Upper lobe of left lung (tissue), 4 donors: Measurements from ENCODE around the gene MUCL3.
"Not testable (repeated sequence)": the region's sequence is repeated elsewhere in the genome, so short reads cannot be mapped to it uniquely, and the experiment has no call there.

ENCODE experiments used
- CTCF ChIP-seq, 6 experiments: fragments of 450-650 bp in 4 of 6; fragments of 200-600 bp in 2 of 6; sonication (generic) in 2 of 6; IDR thresholded peaks; one replicate each; pipeline ENCODE4 v1.5.1; 2016 to 2019; ENCODE audit warnings: antibody characterized with exemption in 6 of 6
- EP300 ChIP-seq, 4 donors: sonication (generic); formaldehyde crosslinking; IDR thresholded peaks; one replicate each; pipeline ENCODE4 v1.5.1; 2017; ENCODE audit warnings: antibody characterized with exemption in 4 of 4, control low read depth in 2 of 4
- POLR2A ChIP-seq, 4 donors: fragments of 450-650 bp; IDR thresholded peaks; one replicate each; pipeline ENCODE4 v1.5.1; 2016 to 2017; ENCODE audit warnings: antibody characterized with exemption in 4 of 4, mild to moderate bottlenecking in 2 of 4
- POLR2AphosphoS5 ChIP-seq, 2 donors: sonication (generic); formaldehyde crosslinking; IDR thresholded peaks; one replicate each; pipeline ENCODE4 v1.5.1; 2017; ENCODE audit warnings: antibody characterized with exemption in 2 of 2

GRCh38 chr6:30907290-30907757, 33.4 kb upstream of the MUCL3 start:
- not testable (repeated sequence) for TF ChIP-seq POLR2AphosphoS5, CTCF, POLR2A, EP300 (IDR thresholded peaks at IDR 0.05)
